ENCODE measurements around the gene PWWP2B. TPM values are rescaled to one million over a fixed set of nuclear protein-coding genes. Genes with fewer than 3 reads are reported as not detected.

PWWP2B gene
- total and polyA plus RNA-seq, 2 of the 8 experiments (the other 6 are each of a cell fraction or from before 2014, with no cell fraction given), result 5.3 to 10.8 TPM

GRCh38 chr10:132392811-132393694 is 3.9 kb upstream of the PWWP2B start:
- H4K5ac ChIP-seq (ENCODE audit: insufficient read length, low read depth, low read length), result no peak overlapping the region
- TF ChIP-seq NANOG (IDR thresholded peaks at IDR 0.05; ENCODE audit: insufficient read depth, low read depth, low read length, poor library complexity, severe bottlenecking) (no peak), PHF8 (conservative IDR thresholded peaks at IDR 0.05; ENCODE audit: low read depth, low read length) (no peak), SP1 (IDR thresholded peaks at IDR 0.05; ENCODE audit: low read depth, low read length) (no peak)

More at GRCh38 chr10:132392811-132393694, 3.9 kb upstream of the PWWP2B start:
- Histone ChIP-seq H3K14ac (ENCODE audit: insufficient read length) (no peak overlapping the region), H3K4me3 (ENCODE audit: extremely low read depth in 1 of 4, insufficient read depth in 2 of 4, low read depth in 3 of 4, low read length in 4 of 4) (no peak overlapping the region), H2BK120ac (replicated peaks; ENCODE audit: low read depth, low read length) (no peak overlapping the region), H4K8ac (ENCODE audit: extremely low read depth, insufficient read depth, low read length) (no peak overlapping the region), H2BK15ac (ENCODE audit: low read length) (no peak overlapping the region), H3K79me2 (ENCODE audit: control insufficient read depth in 1 of 2, insufficient read depth in 2 of 2, low read length in 2 of 2) (no peaks in the 10 kb centered on the region), H3K4me1 (replicated peaks in 1 of 4; ENCODE audit: control insufficient read depth in 3 of 4, insufficient read depth in 4 of 4, low read length in 3 of 4) (peaks cover 0 to 24% (median 18%) of the 10 kb centered on the region in 4 experiments; a peak in 6 of 7 replicates), H3K23me2 (ENCODE audit: low read depth, low read length) (peaks cover 10% of the 10 kb centered on the region), H2AK5ac (ENCODE audit: low read depth, low read length) (peak overlapping the region; percentile 93; the same call in 1 of the 2 replicates), H4K91ac (replicated peaks; ENCODE audit: insufficient read length, low read length) (no peak overlapping the region), H3K18ac (ENCODE audit: extremely low read depth, low read length) (no peak overlapping the region), H2BK12ac (ENCODE audit: low read depth, low read length) (no peak overlapping the region), H3K79me1 (ENCODE audit: low read depth, low read length) (no peaks in the 10 kb centered on the region), H3K9ac (replicated peaks in 1 of 4; ENCODE audit: extremely low read depth in 1 of 4, low read depth in 3 of 4, low read length in 3 of 4) (no peak overlapping the region), H3K27ac (ENCODE audit: low read depth, low read length) (no peak overlapping the region), H4K20me1 (replicated peaks in 1 of 2; ENCODE audit: control insufficient read depth in 1 of 2, insufficient read depth in 2 of 2, low read length in 2 of 2) (peaks cover 0 to 7% of the 10 kb centered on the region in 2 experiments), H3K9me3 (ENCODE audit: insufficient read depth in 2 of 2, low read depth in 1 of 2, low read length in 1 of 2) (no peaks in the 10 kb centered on the region), H3K4me2 (ENCODE audit: insufficient read depth in 1 of 2, low read depth in 2 of 2, low read length in 2 of 2) (no peak overlapping the region), H3K36me3 (ENCODE audit: control insufficient read depth in 2 of 4, insufficient read depth in 4 of 4, low read length in 3 of 4) (no peaks in the 10 kb centered on the region), H2BK5ac (ENCODE audit: low read depth, low read length) (no peak overlapping the region), H3K27me3 (replicated peaks in 1 of 4; ENCODE audit: control insufficient read depth in 3 of 4, extremely low read depth in 1 of 4, insufficient read depth in 3 of 4, low read length in 3 of 4) (peaks cover 0 to 6% (median 2%) of the 10 kb centered on the region in 4 experiments; a peak in 4 of 7 replicates), H2BK20ac (ENCODE audit: low read length) (no peak overlapping the region), H2AFZ (ENCODE audit: low read length) (no peak overlapping the region), H3K4ac (replicated peaks; ENCODE audit: insufficient read length, low read depth, low read length) (no peak overlapping the region), H3K23ac (ENCODE audit: insufficient read length) (no peak overlapping the region), H3K56ac (replicated peaks; ENCODE audit: insufficient read length, low read depth, low read length) (no peak overlapping the region)
- WGBS, 2 experiments (ENCODE audit: extremely low coverage in 1 of 2, insufficient coverage in 1 of 2, insufficient read length in 1 of 2, insufficient replicate concordance in 2 of 2, low coverage in 1 of 2, low lambda C conversion rate in 2 of 2, missing lambda C conversion rate in 1 of 2), result 90% methylated on average over 12 of the region's 12 CpGs; no CpG with 5 or more reads in 1 of the 2 experiments
- ChIA-PET CTCF (ENCODE audit: partially characterized antibody) (interaction anchor here (0.7 to 2.9 kb wide), 5 partner anchors 28 to 75 kb away, joined by 3 to 7 read pairs (median 3); no protein-coding TSS in a partner anchor), POLR2A (ENCODE audit: partially characterized antibody) (interaction anchor here (1.1 to 1.6 kb wide), 2 partner anchors 17 to 56 kb away, joined by 3 to 6 read pairs; no protein-coding TSS in a partner anchor)
- DNase-seq (ENCODE audit: low read depth in 1 of 2, low spot score in 2 of 2), result no peak
- FAIRE-seq, result no peak

All from H1 (cell line).